K562 (cell line): ENCODE results near the gene RPL10A. TPM values are rescaled to one million over a fixed set of nuclear protein-coding genes. Genes with fewer than 3 reads are reported as not detected.

Experiments used
- CREB1 ChIP-seq, 2 experiments: sonication (generic) in 1 of 2; formaldehyde crosslinking in 1 of 2; IDR thresholded peaks; 2 replicates each; pipeline versions ENCODE4 v1.6.1 to v1.8.0; 2012 to 2022; ENCODE audit warnings: inconsistent platforms in 1 of 2, mild to moderate bottlenecking in 1 of 2, missing genetic modification reagents in 1 of 2, moderate library complexity in 1 of 2
- KLF6 ChIP-seq: fragments of 250-450 bp; sonication (Bioruptor Pico); IDR thresholded peaks from 2 replicates; pipeline ENCODE4 v1.4.0; 2020; ENCODE audit warnings: mild to moderate bottlenecking, moderate library complexity, borderline replicate concordance
- MGA ChIP-seq: fragments of 450-650 bp; IDR thresholded peaks from 2 replicates; pipeline ENCODE4 v1.6.1; 2016; ENCODE audit warnings: mild to moderate bottlenecking, moderate library complexity
- MLLT1 ChIP-seq, 2 experiments: fragments of 450-650 bp; IDR thresholded peaks; 2 replicates each; pipeline ENCODE4 v1.6.1; 2016
- NR2C1 ChIP-seq, 2 experiments: fragments of 450-650 bp; IDR thresholded peaks; 2 replicates each; pipeline ENCODE4 v1.6.1; 2017; ENCODE audit warnings: mild to moderate bottlenecking in 2 of 2, antibody characterized with exemption in 1 of 2, inconsistent platforms in 1 of 2, missing compliant biosample characterization in 1 of 2, missing genetic modification characterization in 1 of 2
- TAL1 ChIP-seq: fragments of 450-650 bp; IDR thresholded peaks from 2 replicates; pipeline ENCODE4 v1.6.1; 2016; ENCODE audit warnings: mild to moderate bottlenecking
- TCF7 ChIP-seq: sonication (generic); IDR thresholded peaks from 2 replicates; pipeline ENCODE4 v1.6.1; 2016; ENCODE audit warnings: antibody characterized with exemption, borderline replicate concordance
- U2AF2 ChIP-seq: fragments of 200-400 bp; formaldehyde crosslinking; optimal IDR thresholded peaks from 2 replicates; pipeline ENCODE3; 2017; ENCODE audit warnings: low read depth, mild to moderate bottlenecking, low read length
- ZNF592 ChIP-seq: fragments of 450-650 bp; IDR thresholded peaks from 2 replicates; pipeline ENCODE4 v1.6.1; 2017; ENCODE audit warnings: antibody characterized with exemption, mild to moderate bottlenecking
- polyA plus RNA-seq, 8 experiments: library from polyadenylated mRNA; depleted of rRNA in 4 of 8; stranded (reverse) in 5 of 8; unstranded in 3 of 8; fragments of >200 nt; fragmentation: Nextera tagmentation in 2 of 8; fragmentation: Illumina TruSeq in 1 of 8; extraction: Ambion mirVana in 2 of 8; extraction: Trizol in 1 of 8; gene quantifications; 2 replicates each; pipeline versions ENCODE4 v1.2.1 to v1.2.3, GENCODE V29; 2011 to 2014; ENCODE audit warnings: inconsistent platforms in 1 of 8, missing spikeins in 1 of 8
- total RNA-seq, 7 experiments: library from RNA; depleted of rRNA in 6 of 7; stranded (reverse); fragments of >200 nt in 6 of 7; fragmentation: Illumina TruSeq in 2 of 7; extraction: Trizol in 2 of 7; gene quantifications; 2 replicates each; pipeline versions ENCODE4 v1.2.1 to v1.2.3, GENCODE V29; 2011 to 2021; ENCODE audit warnings: low replicate concordance in 1 of 7

RPL10A gene
- total and polyA plus RNA-seq, 9 of the 15 experiments (the other 6 are each of a cell fraction or from before 2014, with no cell fraction given) = 1,589 to 3,237 (median 2,116) TPM

GRCh38 chr6:35477551-35478179 is 9.5 kb downstream of the RPL10A start (continued):
- TF ChIP-seq U2AF2 (no peak), KLF6 (CRISPR knock-in tag) (no peak), ZNF592 (no peak), NR2C1 (IDR thresholded peaks at IDR 0.05) (no peak), NR2C1 (tag; IDR thresholded peaks at IDR 0.05) (no peak), MLLT1 (IDR thresholded peaks at IDR 0.05) (no peak), TAL1 (no peak), CREB1 (IDR thresholded peaks at IDR 0.05) (no peak), CREB1 (CRISPR knock-in tag; IDR thresholded peaks at IDR 0.05) (no peak), TCF7 (no peak), MGA (no peak)
